ENCODE data around the gene DENND1A. TPM values are rescaled to one million over a fixed set of nuclear protein-coding genes. Genes with fewer than 3 reads are reported as not detected.

The DENND1A gene
- total RNA-seq, 1 experiment from 2014 or later = 7.2 TPM

- no peaks in the 10 kb centered on the region for H3K36me3 ChIP-seq
- no peak for DNase-seq (ENCODE audit: low read depth in 1 of 2, low spot score in 2 of 2)
- H3K27me3 ChIP-seq (replicated peaks) = no peaks in the 10 kb centered on the region
- H3K4me1 ChIP-seq (replicated peaks) = no peaks in the 10 kb centered on the region
- no peaks in the 10 kb centered on the region for H3K9me3 ChIP-seq (replicated peaks)
- no peak overlapping the region for H3K4me3 ChIP-seq
- no peak overlapping the region for H3K27ac ChIP-seq
Measured at GRCh38 chr9:123860603-123861002, 69.3 kb downstream of the DENND1A start.

- Histone ChIP-seq H3K9me3 (replicated peaks) (no peaks in the 10 kb centered on the region), H3K4me3 (no peak overlapping the region), H3K27ac (no peak overlapping the region), H3K4me1 (replicated peaks) (no peaks in the 10 kb centered on the region), H3K27me3 (replicated peaks) (no peaks in the 10 kb centered on the region), H3K36me3 (no peaks in the 10 kb centered on the region)
- DNase-seq (ENCODE audit: low read depth in 1 of 2, low spot score in 2 of 2) = no peak
Measured at GRCh38 chr9:123852403-123852802, 77.5 kb downstream of the DENND1A start.

GRCh38 chr9:123851851-123852250 lies 78.1 kb downstream of the DENND1A start:
- Histone ChIP-seq H3K9me3 (replicated peaks) (no peaks in the 10 kb centered on the region), H3K4me3 (no peak overlapping the region), H3K27me3 (replicated peaks) (no peaks in the 10 kb centered on the region), H3K27ac (no peak overlapping the region), H3K4me1 (replicated peaks) (no peaks in the 10 kb centered on the region), H3K36me3 (no peaks in the 10 kb centered on the region)
- DNase-seq (ENCODE audit: low read depth in 1 of 2, low spot score in 2 of 2) = no peak

GRCh38 chr9:123848447-123849085 lies 81.4 kb downstream of the DENND1A start:
- Histone ChIP-seq H3K36me3 (no peaks in the 10 kb centered on the region), H3K4me1 (replicated peaks) (no peaks in the 10 kb centered on the region), H3K27ac (no peak overlapping the region), H3K4me3 (no peak overlapping the region), H3K9me3 (replicated peaks) (no peaks in the 10 kb centered on the region), H3K27me3 (replicated peaks) (no peaks in the 10 kb centered on the region)
- DNase-seq (ENCODE audit: low read depth in 1 of 2, low spot score in 2 of 2) = no peak

GRCh38 chr9:123846966-123847365 lies 83.0 kb downstream of the DENND1A start:
- H3K9me3 ChIP-seq (replicated peaks) = no peaks in the 10 kb centered on the region
- H3K36me3 ChIP-seq = no peaks in the 10 kb centered on the region
- DNase-seq (ENCODE audit: low read depth in 1 of 2, low spot score in 2 of 2) = no peak
- H3K27ac ChIP-seq = no peak overlapping the region
- H3K4me3 ChIP-seq = no peak overlapping the region
- no peaks in the 10 kb centered on the region for H3K4me1 ChIP-seq (replicated peaks)
- H3K27me3 ChIP-seq (replicated peaks) = no peaks in the 10 kb centered on the region

GRCh38 chr9:123843703-123844102 lies 86.2 kb downstream of the DENND1A start:
- Histone ChIP-seq H3K4me3 (no peak overlapping the region), H3K27ac (no peak overlapping the region), H3K4me1 (replicated peaks) (no peaks in the 10 kb centered on the region), H3K27me3 (replicated peaks) (no peaks in the 10 kb centered on the region), H3K36me3 (no peaks in the 10 kb centered on the region), H3K9me3 (replicated peaks) (no peaks in the 10 kb centered on the region)
- DNase-seq (ENCODE audit: low read depth in 1 of 2, low spot score in 2 of 2) = no peak

GRCh38 chr9:123835821-123836220 lies 94.1 kb downstream of the DENND1A start:
- Histone ChIP-seq H3K36me3 (no peaks in the 10 kb centered on the region), H3K4me1 (replicated peaks) (no peaks in the 10 kb centered on the region), H3K27me3 (replicated peaks) (no peaks in the 10 kb centered on the region), H3K4me3 (no peak overlapping the region), H3K9me3 (replicated peaks) (no peaks in the 10 kb centered on the region), H3K27ac (no peak overlapping the region)
- no peak for DNase-seq (ENCODE audit: low read depth in 1 of 2, low spot score in 2 of 2)

- DNase-seq (ENCODE audit: low read depth in 1 of 2, low spot score in 2 of 2) = no peak
- Histone ChIP-seq H3K9me3 (replicated peaks) (no peaks in the 10 kb centered on the region), H3K27me3 (replicated peaks) (no peaks in the 10 kb centered on the region), H3K27ac (no peak overlapping the region), H3K4me3 (no peak overlapping the region), H3K4me1 (replicated peaks) (no peaks in the 10 kb centered on the region), H3K36me3 (no peaks in the 10 kb centered on the region)
Measured at GRCh38 chr9:123834889-123835562, 94.9 kb downstream of the DENND1A start.

- no peaks in the 10 kb centered on the region for H3K36me3 ChIP-seq
- H3K27ac ChIP-seq = no peak overlapping the region
- no peaks in the 10 kb centered on the region for H3K27me3 ChIP-seq (replicated peaks)
- H3K4me1 ChIP-seq (replicated peaks) = no peaks in the 10 kb centered on the region
- no peak overlapping the region for H3K4me3 ChIP-seq
- no peaks in the 10 kb centered on the region for H3K9me3 ChIP-seq (replicated peaks)
- DNase-seq (ENCODE audit: low read depth in 1 of 2, low spot score in 2 of 2) = no peak
Measured at GRCh38 chr9:123834218-123834888, 95.6 kb downstream of the DENND1A start.

GRCh38 chr9:123832858-123833650 lies 96.9 kb downstream of the DENND1A start:
- Histone ChIP-seq H3K36me3 (no peaks in the 10 kb centered on the region), H3K4me3 (no peak overlapping the region), H3K27me3 (replicated peaks) (0 out of 2 replicates have a peak, but pooled peaks cover 2% of the 10 kb centered on the region), H3K4me1 (replicated peaks) (no peaks in the 10 kb centered on the region), H3K9me3 (replicated peaks) (peaks cover 4% of the 10 kb centered on the region; the same call in 1 of the 2 replicates), H3K27ac (no peak overlapping the region)
- DNase-seq (ENCODE audit: low read depth in 1 of 2, low spot score in 2 of 2) = no peak

- Histone ChIP-seq H3K36me3 (no peaks in the 10 kb centered on the region), H3K9me3 (replicated peaks) (peaks cover 7% of the 10 kb centered on the region; the same call in 1 of the 2 replicates), H3K27me3 (replicated peaks) (0 out of 2 replicates have a peak, but pooled peaks cover 2% of the 10 kb centered on the region), H3K27ac (no peak overlapping the region), H3K4me3 (no peak overlapping the region), H3K4me1 (replicated peaks) (no peaks in the 10 kb centered on the region)
- no peak for DNase-seq (ENCODE audit: low read depth in 1 of 2, low spot score in 2 of 2)
Measured at GRCh38 chr9:123832176-123832575, 97.8 kb downstream of the DENND1A start.

- DNase-seq (ENCODE audit: low read depth in 1 of 2, low spot score in 2 of 2) = no peak
- peaks cover 7% of the 10 kb centered on the region; the same call in 1 of the 2 replicates for H3K9me3 ChIP-seq (replicated peaks)
Measured at GRCh38 chr9:123828449-123828848, 101.5 kb downstream of the DENND1A start.

GRCh38 chr9:123825342-123826060 lies 104.4 kb downstream of the DENND1A start:
- Histone ChIP-seq H3K27me3 (replicated peaks) (0 out of 2 replicates have a peak, but pooled peaks cover 2% of the 10 kb centered on the region), H3K36me3 (no peaks in the 10 kb centered on the region), H3K4me1 (replicated peaks) (no peaks in the 10 kb centered on the region), H3K4me3 (no peak overlapping the region), H3K27ac (no peak overlapping the region), H3K9me3 (replicated peaks) (peaks cover 7% of the 10 kb centered on the region; the same call in 1 of the 2 replicates)
- DNase-seq (ENCODE audit: low read depth in 1 of 2, low spot score in 2 of 2) = no peak

More at GRCh38 chr9:123828449-123828848, 101.5 kb downstream of the DENND1A start:
- Histone ChIP-seq H3K4me1 (replicated peaks) (no peaks in the 10 kb centered on the region), H3K36me3 (no peaks in the 10 kb centered on the region), H3K4me3 (no peak overlapping the region), H3K27ac (no peak overlapping the region), H3K27me3 (replicated peaks) (0 out of 2 replicates have a peak, but pooled peaks cover 2% of the 10 kb centered on the region)
